HCT116 (cell line): Measurements from ENCODE around the gene MON2. TPM values are rescaled to one million over a fixed set of nuclear protein-coding genes. Genes with fewer than 3 reads are reported as not detected.

Experiments used
- ATAC-seq: fragments of 200-7000 bp; cut with Tn5 transposase; 2 replicates; pipeline ENCODE4 v1.9.1; 2020; ENCODE audit warnings: mild to moderate bottlenecking, moderate library complexity
- BruUV-seq: library from RNA; stranded (reverse); fragments of 400-500 nt; replicated peaks from 2 replicates; lab custom pipeline; 2021; lab: Mats Ljungman, UMichigan
- CTCF ChIA-PET: fragments of 300-600 bp; sonication (Branson Sonifier 250); formaldehyde crosslinking; loops from one replicate; lab custom pipeline; 2021; ENCODE audit warnings: antibody characterized with exemption; lab: Charles Lee
- POLR2A ChIA-PET: fragments of 300-600, 350-600 bp; sonication (Branson Sonifier 250); formaldehyde crosslinking; loops from one replicate; lab custom pipeline; 2021; ENCODE audit warnings: antibody characterized with exemption; lab: Charles Lee
- RAD21 ChIA-PET, 2 experiments: fragments of 300-600 bp; sonication (Branson Sonifier 250); formaldehyde crosslinking; loops; one replicate each; lab custom pipeline; 2023; ENCODE audit warnings: low total read pairs in 2 of 2; ENCODE audit not compliant: uncharacterized antibody in 2 of 2, unreplicated experiment in 2 of 2, low non-redundant PET in 1 of 2; lab: Charles Lee
- DNase-seq: peaks from one replicate; pipeline ENCODE4 v3.0.0-alpha.2; 2010; ENCODE audit warnings: low read depth, low spot score
- H2AFZ ChIP-seq: fragments of 200-600 bp; shearing (Covaris generic), sonication (generic); 2 replicates; pipeline ENCODE4 v1.6.1; 2017; ENCODE audit warnings: low read depth, mixed run types, mixed read lengths, antibody characterized with exemption, low read length; ENCODE audit not compliant: poor library complexity, severe bottlenecking
- H3K27ac ChIP-seq: 2 replicates; pipeline ENCODE4 v1.5.1; 2012; ENCODE audit warnings: low read depth, low read length
- H3K27me3 ChIP-seq: fragments of 200-600 bp; sonication (generic); 2 replicates; pipeline ENCODE4 v1.6.1; 2016; ENCODE audit warnings: mixed run types, low read length, mixed read lengths; ENCODE audit not compliant: insufficient read depth
- H3K36me3 ChIP-seq, 2 experiments: fragments of 200-500 bp in 1 of 2; fragments of 200-600 bp in 1 of 2; sonication (Bioruptor generic) in 1 of 2; sonication (generic) in 1 of 2; 2 replicates each; pipeline versions ENCODE4 v1.5.1 to v1.6.1; 2014 to 2016; ENCODE audit warnings: low read length in 2 of 2, inconsistent platforms in 1 of 2, mixed read lengths in 1 of 2, mixed run types in 1 of 2; ENCODE audit not compliant: insufficient read depth in 2 of 2, control insufficient read depth in 1 of 2
- H3K4me1 ChIP-seq, 2 experiments: fragments of 200-600 bp in 1 of 2; sonication (generic) in 1 of 2; 2 replicates each; pipeline versions ENCODE4 v1.5.1 to v1.6.1; 2012 to 2017; ENCODE audit warnings: low read length in 2 of 2, inconsistent platforms in 1 of 2, mild to moderate bottlenecking in 1 of 2, mixed read lengths in 1 of 2, mixed run types in 1 of 2, moderate library complexity in 1 of 2; ENCODE audit not compliant: insufficient read depth in 2 of 2, control insufficient read depth in 1 of 2
- H3K4me2 ChIP-seq: fragments of 200-600 bp; sonication (generic); 2 replicates; pipeline ENCODE4 v1.6.1; 2017; ENCODE audit warnings: mixed run types, low read length, mixed read lengths
- H3K4me3 ChIP-seq, 2 experiments: fragments of 200-600 bp in 1 of 2; sonication (generic) in 1 of 2; replicated peaks in 1 of 2; 2 replicates each; pipeline ENCODE4 v1.5.1; 2011 to 2016; ENCODE audit warnings: low read length in 2 of 2, control low read depth in 1 of 2, low read depth in 1 of 2, mild to moderate bottlenecking in 1 of 2, mixed read lengths in 1 of 2, mixed run types in 1 of 2
- H3K79me2 ChIP-seq: fragments of 200-600 bp; sonication (generic); 2 replicates; pipeline ENCODE4 v1.6.1; 2017; ENCODE audit warnings: mild to moderate bottlenecking, mixed run types, low read length, moderate library complexity, mixed read lengths; ENCODE audit not compliant: insufficient read depth
- H3K9ac ChIP-seq: fragments of 200-600 bp; sonication (generic); 2 replicates; pipeline ENCODE4 v1.6.1; 2016; ENCODE audit warnings: low read length, mixed read lengths
- H3K9me2 ChIP-seq: fragments of 200-600 bp; sonication (generic), shearing (Covaris generic); 2 replicates; pipeline ENCODE4 v1.6.1; 2017; ENCODE audit warnings: mixed run types, mild to moderate bottlenecking, moderate library complexity; ENCODE audit not compliant: insufficient read depth
- H3K9me3 ChIP-seq, 2 experiments: fragments of 200-500 bp in 1 of 2; fragments of 200-600 bp in 1 of 2; sonication (Bioruptor generic) in 1 of 2; sonication (generic) in 1 of 2; 2 replicates each; pipeline ENCODE4 v1.6.1; 2014 to 2017; ENCODE audit warnings: low read length in 2 of 2, mixed read lengths in 2 of 2, inconsistent platforms in 1 of 2, low read depth in 1 of 2, mild to moderate bottlenecking in 1 of 2, mixed run types in 1 of 2, moderate library complexity in 1 of 2; ENCODE audit not compliant: control insufficient read depth in 1 of 2, insufficient read depth in 1 of 2
- H4K20me1 ChIP-seq: fragments of 200-600 bp; sonication (generic), shearing (Covaris generic); 2 replicates; pipeline ENCODE4 v1.6.1; 2017; ENCODE audit warnings: mixed run types, mild to moderate bottlenecking, moderate library complexity; ENCODE audit not compliant: insufficient read depth
- ATF3 ChIP-seq: IDR thresholded peaks from 2 replicates; pipeline ENCODE4 v1.6.1; 2012
- CBX3 ChIP-seq: IDR thresholded peaks from 2 replicates; pipeline ENCODE4 v1.6.1; 2012; ENCODE audit warnings: low read depth
- CEBPB ChIP-seq: IDR thresholded peaks from 2 replicates; pipeline ENCODE4 v1.6.1; 2012; ENCODE audit warnings: low read depth
- CTCF ChIP-seq, 3 experiments: fragments of 200-600 bp in 1 of 3; sonication (generic) in 1 of 3; IDR thresholded peaks in 2 of 3; conservative IDR thresholded peaks in 1 of 3; 2 replicates each; pipeline ENCODE4 v1.5.1; 2012 to 2017; ENCODE audit warnings: low read depth in 2 of 3, low read length in 2 of 3, antibody characterized with exemption in 1 of 3, borderline replicate concordance in 1 of 3, control low read depth in 1 of 3, mild to moderate bottlenecking in 1 of 3, mixed read lengths in 1 of 3, mixed run types in 1 of 3, moderate library complexity in 1 of 3; ENCODE audit not compliant: insufficient read depth in 1 of 3
- EGR1 ChIP-seq: IDR thresholded peaks from 2 replicates; pipeline ENCODE4 v1.6.1; 2012; ENCODE audit warnings: low read depth
- ELF1 ChIP-seq: IDR thresholded peaks from 2 replicates; pipeline ENCODE4 v1.6.1; 2012; ENCODE audit warnings: low read depth, borderline replicate concordance
- EZH2 ChIP-seq: fragments of 200-600 bp; sonication (generic); IDR thresholded peaks from 2 replicates; pipeline ENCODE4 v1.6.1; 2017; ENCODE audit warnings: antibody characterized with exemption, mixed run types
- EZH2phosphoT487 ChIP-seq: fragments of 200-600 bp; IDR thresholded peaks from 2 replicates; pipeline ENCODE4 v1.6.1; 2018; ENCODE audit warnings: antibody characterized with exemption, borderline replicate concordance
- FOSL1 ChIP-seq: IDR thresholded peaks from 2 replicates; pipeline ENCODE4 v1.6.1; 2012; ENCODE audit warnings: low read depth
- JUND ChIP-seq: IDR thresholded peaks from 2 replicates; pipeline ENCODE4 v1.6.1; 2012
- MAX ChIP-seq: IDR thresholded peaks from 2 replicates; pipeline ENCODE4 v1.6.1; 2012
- POLR2A ChIP-seq: IDR thresholded peaks from 2 replicates; pipeline ENCODE4 v1.7.0; 2011; ENCODE audit warnings: borderline replicate concordance; ENCODE audit not compliant: insufficient read depth, insufficient read length; ENCODE audit errors: extremely low read depth
- POLR2AphosphoS5 ChIP-seq: IDR thresholded peaks from 2 replicates; pipeline ENCODE4 v1.6.1; 2011; ENCODE audit warnings: mild to moderate bottlenecking, low read depth, low read length, moderate library complexity
- RAD21 ChIP-seq: IDR thresholded peaks from 2 replicates; pipeline ENCODE4 v1.6.1; 2012; ENCODE audit warnings: low read depth, mild to moderate bottlenecking
- REST ChIP-seq: IDR thresholded peaks from 2 replicates; pipeline ENCODE4 v1.6.1; 2012; ENCODE audit warnings: low read depth
- SIN3A ChIP-seq: IDR thresholded peaks from 2 replicates; pipeline ENCODE4 v1.6.1; 2012; ENCODE audit warnings: low read depth
- SRF ChIP-seq: IDR thresholded peaks from 2 replicates; pipeline ENCODE4 v1.6.1; 2012; ENCODE audit warnings: low read depth
- TCF7L2 ChIP-seq: IDR thresholded peaks from 2 replicates; pipeline ENCODE4 v1.7.0; 2011; ENCODE audit warnings: borderline replicate concordance, inconsistent platforms; ENCODE audit not compliant: insufficient read depth, insufficient read length; ENCODE audit errors: extremely low read depth
- YY1 ChIP-seq: IDR thresholded peaks from 2 replicates; pipeline ENCODE4 v1.6.1; 2011; ENCODE audit warnings: low read length, low read depth, moderate library complexity, mild to moderate bottlenecking; ENCODE audit not compliant: insufficient replicate concordance; ENCODE audit errors: extremely low read depth
- ZFX ChIP-seq: fragments of 450-650 bp; IDR thresholded peaks from 2 replicates; pipeline ENCODE4 v1.6.1; 2017
- intact Hi-C: fragments of 100-400 bp; cut with micrococcal nuclease; formaldehyde crosslinking; loops from 2 replicates; pipeline ENCODE4 v1.10.0; 2022
- total RNA-seq: library from RNA; stranded (reverse); gene quantifications from one replicate; pipeline ENCODE4 v1.2.1, GENCODE V29; 2021; ENCODE audit not compliant: unreplicated experiment

Gene MON2
- total RNA-seq, 1 experiment from 2014 or later: 30.7 TPM

GRCh38 chr12:62426089-62426488 lies 40.5 kb upstream of the MON2 start (continued):
- no peak for TF ChIP-seq CBX3
- no peak for TF ChIP-seq JUND
- no peak for TF ChIP-seq SRF

GRCh38 chr12:62429457-62429856 lies 37.2 kb upstream of the MON2 start:
- no peak for TF ChIP-seq MAX
- TF ChIP-seq CTCF (IDR thresholded peaks at IDR 0.05 in 2 of 3, conservative IDR thresholded peaks at IDR 0.05 in 1 of 3; ENCODE audit: borderline replicate concordance in 1 of 3, insufficient read depth in 1 of 3, low read depth in 2 of 3, low read length in 2 of 3): no peak
- TF ChIP-seq POLR2AphosphoS5: no peak
- TF ChIP-seq EGR1: no peak
- no peak for TF ChIP-seq RAD21
- no peak for TF ChIP-seq ATF3
- no peak for TF ChIP-seq POLR2A
- no peak for TF ChIP-seq REST
- no peak for TF ChIP-seq JUND
- no peak for TF ChIP-seq TCF7L2
- TF ChIP-seq ELF1: no peak
- TF ChIP-seq SRF: no peak
- TF ChIP-seq EZH2: no peak
- no peak for TF ChIP-seq EZH2phosphoT487
- no peak for TF ChIP-seq YY1
- no peak for TF ChIP-seq CEBPB
- no peak for TF ChIP-seq SIN3A
- TF ChIP-seq FOSL1: no peak
- no peak for TF ChIP-seq ZFX
- no peak overlapping the region for H3K27ac ChIP-seq
- no TSS peak for BruUV-seq
- no peaks in the 10 kb centered on the region for H3K9me2 ChIP-seq
- H3K9ac ChIP-seq: no peak overlapping the region
- no peak overlapping the region for H2AFZ ChIP-seq
- no peaks in the 10 kb centered on the region for H3K36me3 ChIP-seq
- no peak overlapping the region for H3K4me2 ChIP-seq
- DNase-seq: no peak
- CTCF ChIA-PET: no interaction called here
- no peaks in the 10 kb centered on the region for H3K4me1 ChIP-seq
- POLR2A ChIA-PET: no interaction called here
- no peak for ATAC-seq
- H4K20me1 ChIP-seq: no peaks in the 10 kb centered on the region
- H3K27me3 ChIP-seq: no peaks in the 10 kb centered on the region
- H3K9me3 ChIP-seq: no peaks in the 10 kb centered on the region
- no peak overlapping the region for H3K4me3 ChIP-seq
- intact Hi-C loops: no loop called here
- RAD21 ChIA-PET: no interaction called here
- no peaks in the 10 kb centered on the region for H3K79me2 ChIP-seq
